Activated T-cell treated with anti-CD3 and anti-CD28 coated beads, Interleukin-2, amount 50 U/mL, for 72 hours (primary cell): ENCODE data around the gene PXDN. TPM values are rescaled to one million over a fixed set of nuclear protein-coding genes. Genes with fewer than 3 reads are reported as not detected.

ENCODE experiments used
- ATAC-seq, 2 donors: fragments of 150-1000 bp; cut with Tn5 transposase; replicated peaks in 1 of 2; 2 replicates each; pipeline ENCODE4 v1.10.0; 2021; ENCODE audit warnings: moderate library complexity in 2 of 2, mild to moderate bottlenecking in 1 of 2
- DNase-seq, 2 donors: peaks; one replicate each; pipeline ENCODE4 v3.0.0; 2021 to 2022; ENCODE audit warnings: mixed read lengths in 1 of 2
- H3K27ac Mint-ChIP-seq: one replicate; pipeline ENCODE4 v1.8.0; 2022; ENCODE audit warnings: mild to moderate bottlenecking, moderate library complexity, mixed read lengths
- H3K27me3 Mint-ChIP-seq: one replicate; pipeline ENCODE4 v1.8.0; 2022; ENCODE audit warnings: low read depth, mixed read lengths
- H3K36me3 Mint-ChIP-seq, 2 donors: one replicate each; pipeline ENCODE4 v1.8.0; 2022; ENCODE audit warnings: mixed read lengths in 2 of 2, mild to moderate bottlenecking in 1 of 2; ENCODE audit not compliant: insufficient read depth in 2 of 2
- H3K4me1 Mint-ChIP-seq: one replicate; pipeline ENCODE4 v1.8.0; 2022; ENCODE audit warnings: low read depth, mixed read lengths
- H3K4me3 Mint-ChIP-seq, 2 donors: one replicate each; pipeline ENCODE4 v1.8.0; 2022; ENCODE audit warnings: mild to moderate bottlenecking in 2 of 2, mixed read lengths in 2 of 2, moderate library complexity in 2 of 2
- H3K9me3 Mint-ChIP-seq, 2 donors: one replicate each; pipeline ENCODE4 v1.8.0; 2022; ENCODE audit warnings: mixed read lengths in 2 of 2
- total RNA-seq, 2 donors: library from RNA; stranded (reverse); gene quantifications; one replicate each; pipeline ENCODE4 v1.2.3, GENCODE V29; 2022

The PXDN gene
- total RNA-seq, 2 donors from 2014 or later, result 0.25 to 1.8 TPM

GRCh38 chr2:1606421-1607235, 137.7 kb downstream of the PXDN start:
- no peak for ATAC-seq
- no peak overlapping the region for H3K27ac Mint-ChIP-seq

GRCh38 chr2:1606046-1606400, 138.3 kb downstream of the PXDN start:
- ATAC-seq (no peak), DNase-seq (no peak)
- no peaks in the 10 kb centered on the region for H3K9me3 Mint-ChIP-seq
- peaks cover 16% of the 10 kb centered on the region for H3K27me3 Mint-ChIP-seq
- no peak overlapping the region for H3K4me3 Mint-ChIP-seq
- no peaks in the 10 kb centered on the region for H3K4me1 Mint-ChIP-seq
- no peaks in the 10 kb centered on the region for H3K36me3 Mint-ChIP-seq
- no peak overlapping the region for H3K27ac Mint-ChIP-seq

More at GRCh38 chr2:1606421-1607235, 137.7 kb downstream of the PXDN start:
- DNase-seq, result no peak
- Mint-ChIP-seq H3K4me3 (no peak overlapping the region), H3K27me3 (peaks cover 16% of the 10 kb centered on the region), H3K36me3 (no peaks in the 10 kb centered on the region), H3K4me1 (no peaks in the 10 kb centered on the region), H3K9me3 (no peaks in the 10 kb centered on the region)

- peaks cover 16% of the 10 kb centered on the region for H3K27me3 Mint-ChIP-seq
- no peak overlapping the region for H3K27ac Mint-ChIP-seq
- DNase-seq (no peak), ATAC-seq (no peak)
- H3K4me3 Mint-ChIP-seq, result no peak overlapping the region
- H3K36me3 Mint-ChIP-seq, result no peaks in the 10 kb centered on the region
- H3K4me1 Mint-ChIP-seq, result no peaks in the 10 kb centered on the region
- H3K9me3 Mint-ChIP-seq, result no peaks in the 10 kb centered on the region
Observed at GRCh38 chr2:1605102-1606045, 138.9 kb downstream of the PXDN start.

GRCh38 chr2:1603521-1603920, 140.8 kb downstream of the PXDN start:
- H3K9me3 Mint-ChIP-seq, result no peaks in the 10 kb centered on the region
- peaks cover 16% of the 10 kb centered on the region for H3K27me3 Mint-ChIP-seq
- no peak for ATAC-seq
- H3K36me3 Mint-ChIP-seq, result no peaks in the 10 kb centered on the region
- no peak overlapping the region for H3K27ac Mint-ChIP-seq
- DNase-seq, result no peak
- no peak overlapping the region for H3K4me3 Mint-ChIP-seq
- no peaks in the 10 kb centered on the region for H3K4me1 Mint-ChIP-seq

GRCh38 chr2:1603059-1603458, 141.3 kb downstream of the PXDN start:
- H3K9me3 Mint-ChIP-seq, result no peaks in the 10 kb centered on the region
- no peak overlapping the region for H3K27ac Mint-ChIP-seq
- H3K36me3 Mint-ChIP-seq, result no peaks in the 10 kb centered on the region
- DNase-seq (no peak), ATAC-seq (no peak)
- no peak overlapping the region for H3K4me3 Mint-ChIP-seq
- H3K27me3 Mint-ChIP-seq, result peaks cover 16% of the 10 kb centered on the region
- H3K4me1 Mint-ChIP-seq, result no peaks in the 10 kb centered on the region

GRCh38 chr2:1602278-1603010, 141.9 kb downstream of the PXDN start:
- no peaks in the 10 kb centered on the region for H3K4me1 Mint-ChIP-seq
- H3K27me3 Mint-ChIP-seq, result peaks cover 16% of the 10 kb centered on the region
- H3K27ac Mint-ChIP-seq, result no peak overlapping the region
- H3K4me3 Mint-ChIP-seq, result no peak overlapping the region
- no peaks in the 10 kb centered on the region for H3K9me3 Mint-ChIP-seq
- ATAC-seq (no peak), DNase-seq (no peak)
- H3K36me3 Mint-ChIP-seq, result no peaks in the 10 kb centered on the region

- H3K27ac Mint-ChIP-seq, result no peak overlapping the region
- no peaks in the 10 kb centered on the region for H3K36me3 Mint-ChIP-seq
- no peak for ATAC-seq
- H3K4me3 Mint-ChIP-seq, result no peak overlapping the region
- H3K27me3 Mint-ChIP-seq, result peaks cover 9% of the 10 kb centered on the region
- H3K9me3 Mint-ChIP-seq, result no peaks in the 10 kb centered on the region
- no peaks in the 10 kb centered on the region for H3K4me1 Mint-ChIP-seq
- no peak for DNase-seq
Observed at GRCh38 chr2:1601471-1602277, 142.6 kb downstream of the PXDN start.

- no peak overlapping the region for H3K4me3 Mint-ChIP-seq
- no peaks in the 10 kb centered on the region for H3K9me3 Mint-ChIP-seq
- no peak for ATAC-seq
- no peak for DNase-seq
- H3K4me1 Mint-ChIP-seq, result no peaks in the 10 kb centered on the region
- H3K27me3 Mint-ChIP-seq, result peaks cover 2% of the 10 kb centered on the region
- no peak overlapping the region for H3K27ac Mint-ChIP-seq
- no peaks in the 10 kb centered on the region for H3K36me3 Mint-ChIP-seq
Observed at GRCh38 chr2:1601067-1601412, 143.3 kb downstream of the PXDN start.

- Mint-ChIP-seq H3K27ac (no peak overlapping the region), H3K4me3 (no peak overlapping the region), H3K4me1 (no peaks in the 10 kb centered on the region), H3K27me3 (no peaks in the 10 kb centered on the region), H3K36me3 (no peaks in the 10 kb centered on the region), H3K9me3 (no peaks in the 10 kb centered on the region)
- ATAC-seq (no peak), DNase-seq (no peak)
Observed at GRCh38 chr2:1600191-1601066, 143.9 kb downstream of the PXDN start.

- H3K9me3 Mint-ChIP-seq, result no peaks in the 10 kb centered on the region
- ATAC-seq, result no peak
- DNase-seq, result no peak
- no peak overlapping the region for H3K27ac Mint-ChIP-seq
- no peak overlapping the region for H3K4me3 Mint-ChIP-seq
- H3K27me3 Mint-ChIP-seq, result no peaks in the 10 kb centered on the region
- H3K4me1 Mint-ChIP-seq, result no peaks in the 10 kb centered on the region
- H3K36me3 Mint-ChIP-seq, result no peaks in the 10 kb centered on the region
Observed at GRCh38 chr2:1599301-1600085, 144.8 kb downstream of the PXDN start.

- H3K9me3 Mint-ChIP-seq, result no peaks in the 10 kb centered on the region
- H3K36me3 Mint-ChIP-seq, result no peaks in the 10 kb centered on the region
- H3K4me3 Mint-ChIP-seq, result no peak overlapping the region
- H3K27ac Mint-ChIP-seq, result no peak overlapping the region
- no peak for ATAC-seq
- no peak for DNase-seq
- H3K4me1 Mint-ChIP-seq, result no peaks in the 10 kb centered on the region
- no peaks in the 10 kb centered on the region for H3K27me3 Mint-ChIP-seq
Observed at GRCh38 chr2:1598800-1599199, 145.5 kb downstream of the PXDN start.
